Neutrophil (primary cell): Measurements from ENCODE around the gene ADGRA1.

Source experiments
- H3K27ac ChIP-seq: fragments of 200-600 bp; sonication (generic); 2 replicates; pipeline ENCODE4 v1.5.1; 2016; ENCODE audit warnings: mild to moderate bottlenecking, moderate library complexity
- H3K27me3 ChIP-seq: fragments of 200-600 bp; sonication (generic); 2 replicates; pipeline ENCODE4 v1.6.0; 2016; ENCODE audit warnings: mild to moderate bottlenecking
- H3K36me3 ChIP-seq: fragments of 200-600 bp; sonication (generic); 2 replicates; pipeline ENCODE4 v1.5.1; 2017
- H3K4me1 ChIP-seq, 2 experiments: fragments of 200-600 bp in 1 of 2; sonication (generic) in 1 of 2; 1 replicate in 1 of 2; 2 replicates in 1 of 2; pipeline versions ENCODE4 v1.5.1 to v1.6.1; 2013 to 2016; ENCODE audit warnings: low read depth in 1 of 2, low read length in 1 of 2, mild to moderate bottlenecking in 1 of 2, moderate library complexity in 1 of 2; ENCODE audit not compliant: control insufficient read depth in 1 of 2, insufficient read depth in 1 of 2
- H3K4me3 ChIP-seq, 2 experiments: fragments of 200-600 bp in 1 of 2; sonication (generic) in 1 of 2; 1 replicate in 1 of 2; 2 replicates in 1 of 2; pipeline ENCODE4 v1.5.1; 2013 to 2016; ENCODE audit warnings: low read depth in 1 of 2, low read length in 1 of 2, mild to moderate bottlenecking in 1 of 2, moderate library complexity in 1 of 2
- H3K9me3 ChIP-seq: fragments of 200-600 bp; sonication (generic); 2 replicates; pipeline ENCODE4 v1.5.1; 2016
- TF ChIP-seq, protein P1 (sequence below): fragments of 200-600 bp; sonication (generic); IDR thresholded peaks from 2 replicates; pipeline ENCODE4 v1.5.1; 2016; ENCODE audit warnings: antibody characterized with exemption

The ADGRA1 gene

DNA sequence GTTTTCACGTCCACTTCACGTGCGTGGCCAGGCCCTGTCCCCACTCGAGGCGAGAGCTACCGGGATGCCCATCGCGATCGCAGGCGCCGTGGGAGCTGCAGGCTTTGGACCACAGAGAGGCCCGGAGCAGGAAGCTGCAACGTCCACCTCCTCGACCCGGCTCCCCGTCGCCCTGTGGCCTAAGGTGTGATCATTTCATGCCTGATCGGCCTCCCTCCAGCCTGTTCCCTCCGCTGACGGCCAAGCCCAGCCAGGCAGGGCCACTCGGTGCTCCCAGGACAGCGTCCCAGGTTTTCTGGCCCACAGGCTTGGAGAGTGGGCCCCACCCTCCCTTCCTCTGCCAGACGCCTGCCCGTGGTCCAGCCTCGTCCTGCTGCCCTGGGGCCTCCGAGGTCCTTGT, 91.9 kb downstream of the ADGRA1 start:
- TF ChIP-seq, protein P1, sequence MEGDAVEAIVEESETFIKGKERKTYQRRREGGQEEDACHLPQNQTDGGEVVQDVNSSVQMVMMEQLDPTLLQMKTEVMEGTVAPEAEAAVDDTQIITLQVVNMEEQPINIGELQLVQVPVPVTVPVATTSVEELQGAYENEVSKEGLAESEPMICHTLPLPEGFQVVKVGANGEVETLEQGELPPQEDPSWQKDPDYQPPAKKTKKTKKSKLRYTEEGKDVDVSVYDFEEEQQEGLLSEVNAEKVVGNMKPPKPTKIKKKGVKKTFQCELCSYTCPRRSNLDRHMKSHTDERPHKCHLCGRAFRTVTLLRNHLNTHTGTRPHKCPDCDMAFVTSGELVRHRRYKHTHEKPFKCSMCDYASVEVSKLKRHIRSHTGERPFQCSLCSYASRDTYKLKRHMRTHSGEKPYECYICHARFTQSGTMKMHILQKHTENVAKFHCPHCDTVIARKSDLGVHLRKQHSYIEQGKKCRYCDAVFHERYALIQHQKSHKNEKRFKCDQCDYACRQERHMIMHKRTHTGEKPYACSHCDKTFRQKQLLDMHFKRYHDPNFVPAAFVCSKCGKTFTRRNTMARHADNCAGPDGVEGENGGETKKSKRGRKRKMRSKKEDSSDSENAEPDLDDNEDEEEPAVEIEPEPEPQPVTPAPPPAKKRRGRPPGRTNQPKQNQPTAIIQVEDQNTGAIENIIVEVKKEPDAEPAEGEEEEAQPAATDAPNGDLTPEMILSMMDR, result no peak
- Histone ChIP-seq H3K27ac (no peak overlapping the region), H3K4me1 (no peaks in the 10 kb centered on the region), H3K9me3 (peaks cover under 1% of the 10 kb centered on the region), H3K4me3 (no peak overlapping the region), H3K27me3 (no peaks in the 10 kb centered on the region), H3K36me3 (no peaks in the 10 kb centered on the region)

DNA sequence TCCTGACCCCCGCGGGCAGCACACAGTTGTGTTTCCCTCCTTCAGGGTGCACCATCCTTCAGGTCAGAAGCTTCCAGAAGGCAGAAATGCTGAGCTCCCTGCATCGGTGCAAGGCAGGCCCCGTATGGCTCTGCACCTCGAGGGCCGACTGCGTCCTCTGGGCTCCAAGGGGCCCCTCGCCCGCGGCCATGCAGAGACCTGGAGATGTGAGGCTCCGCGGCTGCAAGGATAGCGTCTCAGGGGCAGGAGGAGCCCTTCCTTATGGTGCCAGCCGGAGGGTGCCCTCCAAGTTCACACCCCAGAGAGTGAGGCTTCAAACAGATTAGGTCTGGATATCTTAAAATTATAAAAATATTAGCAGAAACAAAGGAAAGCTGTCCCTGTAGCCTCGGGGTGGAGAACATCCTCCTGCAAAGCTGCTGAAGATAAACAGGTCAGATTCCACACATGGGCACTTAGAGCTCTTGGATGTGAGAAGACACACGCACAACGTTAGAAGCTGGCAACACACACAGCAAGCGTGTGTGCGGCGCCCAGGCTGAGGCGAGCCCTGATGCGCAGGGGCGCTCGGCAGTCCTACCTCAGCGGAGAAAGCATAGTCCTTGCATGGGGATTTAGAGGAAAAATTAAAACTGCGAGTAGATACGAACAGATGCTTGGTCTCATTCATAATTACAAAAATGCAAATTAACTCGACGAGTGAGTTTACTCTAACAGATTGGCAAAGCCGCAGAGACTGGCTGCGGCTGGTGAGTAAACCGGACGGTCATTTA, 92.7 kb downstream of the ADGRA1 start:
- Histone ChIP-seq H3K27ac (no peak overlapping the region), H3K9me3 (no peaks in the 10 kb centered on the region), H3K36me3 (no peaks in the 10 kb centered on the region), H3K27me3 (no peaks in the 10 kb centered on the region), H3K4me1 (no peaks in the 10 kb centered on the region), H3K4me3 (no peak overlapping the region)
- TF ChIP-seq, protein P1, result no peak

DNA sequence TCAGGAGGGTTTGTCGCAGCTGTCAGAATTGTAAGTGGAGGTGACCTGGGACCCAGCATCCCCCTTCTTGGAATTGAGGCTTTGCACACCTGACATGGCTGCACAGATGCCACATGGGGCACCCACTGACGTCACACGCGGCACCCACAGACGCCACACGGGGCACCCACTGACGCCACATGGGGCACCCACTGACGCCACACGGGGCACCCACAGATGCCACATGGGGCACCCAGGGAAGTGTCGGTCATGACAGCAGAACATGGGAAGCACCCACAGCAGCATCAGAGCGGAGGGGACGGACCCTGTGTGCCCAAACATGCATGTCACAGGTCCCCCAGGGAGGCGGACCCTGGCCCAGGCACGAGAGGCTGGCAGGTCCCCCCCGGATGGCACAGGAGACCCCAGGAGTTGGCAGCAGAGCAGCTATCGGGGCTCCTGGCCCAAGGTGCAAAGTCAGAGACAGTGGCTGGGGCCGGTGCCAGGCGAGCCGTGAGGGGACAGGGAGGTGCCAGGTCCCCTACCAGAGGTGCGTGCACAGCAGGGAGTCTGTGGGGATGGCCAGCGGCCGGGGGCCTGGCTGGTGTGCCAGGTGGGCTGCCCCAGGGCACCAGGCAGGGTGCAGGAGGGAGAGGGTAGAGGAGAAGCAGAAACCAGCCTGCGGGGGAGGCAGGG, 93.4 kb downstream of the ADGRA1 start:
- no peaks in the 10 kb centered on the region for H3K9me3 ChIP-seq
- H3K27ac ChIP-seq, result no peak overlapping the region
- H3K4me3 ChIP-seq, result no peak overlapping the region
- H3K4me1 ChIP-seq, result no peaks in the 10 kb centered on the region
- H3K27me3 ChIP-seq, result no peaks in the 10 kb centered on the region
- TF ChIP-seq, protein P1, result no peak
- no peaks in the 10 kb centered on the region for H3K36me3 ChIP-seq
